Activated T-cell treated with anti-CD3 and anti-CD28 coated beads, Interleukin-2, amount 50 U/mL, for 4 hours (primary cell): ENCODE results near the gene EFCAB6. TPM values are rescaled to one million over a fixed set of nuclear protein-coding genes. Genes with fewer than 3 reads are reported as not detected.

Experiments used
- ATAC-seq, 2 donors: fragments of 200-7000 bp; cut with Tn5 transposase; one replicate each; pipeline ENCODE4 v1.10.0; 2021
- DNase-seq: peaks from one replicate; pipeline ENCODE4 v3.0.0-alpha.2; 2020
- H3K27me3 Mint-ChIP-seq: one replicate; pipeline ENCODE4 v1.8.0; 2021; ENCODE audit warnings: low read depth, mixed read lengths
- H3K36me3 Mint-ChIP-seq: one replicate; pipeline ENCODE4 v1.8.0; 2022; ENCODE audit warnings: mixed read lengths; ENCODE audit not compliant: insufficient read depth
- H3K4me1 Mint-ChIP-seq: one replicate; pipeline ENCODE4 v1.8.0; 2021; ENCODE audit warnings: low read depth, mixed read lengths
- H3K4me3 Mint-ChIP-seq: one replicate; pipeline ENCODE4 v1.8.0; 2021; ENCODE audit warnings: mild to moderate bottlenecking, moderate library complexity, mixed read lengths
- H3K9me3 Mint-ChIP-seq: one replicate; pipeline ENCODE4 v1.8.0; 2021; ENCODE audit warnings: mixed read lengths
- total RNA-seq, 3 donors: library from RNA; stranded (reverse); gene quantifications; one replicate each; pipeline ENCODE4 v1.2.1, GENCODE V29; 2021

EFCAB6 gene
- total RNA-seq, 3 donors from 2014 or later: 0.18 to 0.24 (median 0.18) TPM

DNA sequence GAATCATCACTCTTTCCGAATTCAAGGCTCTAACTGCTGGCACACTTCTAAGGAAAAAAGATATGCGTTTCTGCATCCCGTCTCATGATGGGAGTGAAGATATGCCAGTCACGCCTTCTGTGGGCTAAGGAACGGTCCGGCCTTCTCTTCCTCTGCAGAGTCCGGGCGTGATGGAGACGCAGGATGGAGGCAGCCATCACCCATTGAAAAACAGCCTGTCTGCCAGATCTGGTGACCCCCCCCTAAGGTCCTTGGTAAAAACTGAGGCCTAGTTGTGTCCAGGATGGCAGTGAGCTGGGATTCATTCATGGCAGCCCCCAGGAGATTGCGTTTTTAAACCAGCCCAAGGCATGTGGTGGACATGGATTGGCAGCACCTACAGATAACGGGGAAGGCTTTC lies 6.9 kb upstream of the EFCAB6 start:
- Mint-ChIP-seq H3K36me3 (peaks cover 5% of the 10 kb centered on the region), H3K4me1 (peaks cover 2% of the 10 kb centered on the region), H3K9me3 (no peaks in the 10 kb centered on the region), H3K27me3 (peaks cover 24% of the 10 kb centered on the region), H3K4me3 (no peak overlapping the region)
- no peak for DNase-seq
- no peak for ATAC-seq

DNA sequence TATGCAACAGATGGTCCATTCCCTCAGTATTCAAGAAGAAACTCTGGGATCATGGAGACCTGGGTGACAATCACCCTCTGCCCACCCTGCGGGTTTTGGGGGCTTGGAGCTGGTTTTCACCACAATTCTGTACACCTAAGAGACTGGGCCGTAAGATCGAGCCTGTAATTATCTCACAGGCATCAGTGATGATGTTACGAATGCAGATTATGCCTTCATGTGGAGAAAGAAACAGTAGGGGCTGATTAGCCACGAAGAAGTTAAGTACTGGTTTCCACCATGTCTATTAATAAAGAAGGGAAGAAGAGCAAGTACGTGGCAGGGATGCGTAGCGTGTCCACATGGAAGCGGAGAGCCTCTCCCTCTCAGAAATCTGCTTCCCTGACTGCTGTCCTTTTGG lies 5.3 kb upstream of the EFCAB6 start:
- no peak for DNase-seq
- Mint-ChIP-seq H3K4me3 (no peak overlapping the region), H3K36me3 (peaks cover 5% of the 10 kb centered on the region), H3K27me3 (peaks cover 16% of the 10 kb centered on the region), H3K9me3 (no peaks in the 10 kb centered on the region), H3K4me1 (peaks cover 14% of the 10 kb centered on the region)
- no peak for ATAC-seq

DNA sequence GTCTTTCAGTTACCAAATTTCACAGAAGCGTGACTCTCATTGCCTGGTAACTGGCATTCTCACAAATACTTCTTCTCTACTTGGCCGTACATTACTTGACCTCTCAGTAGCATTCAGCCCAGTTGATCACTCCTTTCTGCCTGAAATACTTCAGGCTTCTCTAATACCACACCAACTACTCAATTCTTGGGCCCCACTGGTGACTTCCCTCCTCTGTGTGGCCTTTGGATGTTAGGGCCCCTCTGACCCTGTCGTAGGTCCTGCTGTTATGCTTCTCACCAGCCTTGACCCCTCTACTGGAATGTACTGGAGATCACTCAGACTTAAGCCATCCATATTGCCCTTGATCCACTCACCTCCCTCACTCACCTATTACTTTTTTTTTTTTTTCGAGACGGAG lies 2.2 kb upstream of the EFCAB6 start:
- Mint-ChIP-seq H3K27me3 (no peaks in the 10 kb centered on the region), H3K4me3 (peak overlapping the region; percentile 37), H3K4me1 (peaks cover 21% of the 10 kb centered on the region), H3K9me3 (no peaks in the 10 kb centered on the region), H3K36me3 (peaks cover 5% of the 10 kb centered on the region)
- no peak for ATAC-seq
- no peak for DNase-seq

DNA sequence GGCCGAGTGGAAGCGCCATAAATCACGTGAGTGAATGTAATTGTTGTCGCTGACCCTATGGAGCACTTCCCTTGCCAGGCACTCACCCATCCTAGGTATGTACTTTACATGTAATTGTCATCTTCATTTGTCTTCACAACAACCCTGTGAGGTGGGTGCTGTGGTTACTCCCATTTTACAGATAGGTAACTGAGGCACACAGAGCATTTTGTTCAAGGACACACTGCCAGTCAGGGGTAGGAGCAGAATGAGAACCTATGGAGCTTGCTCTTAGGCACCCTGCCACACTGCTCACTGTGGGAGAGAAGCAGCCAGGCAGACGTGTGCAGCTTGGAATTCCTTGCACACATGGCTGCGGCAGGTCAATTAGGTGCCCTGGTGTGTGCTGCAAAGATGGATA lies 785 bp upstream of the EFCAB6 start:
- DNase-seq (no peak), ATAC-seq (no peak)
- Mint-ChIP-seq H3K27me3 (no peaks in the 10 kb centered on the region), H3K4me1 (peaks cover 21% of the 10 kb centered on the region), H3K4me3 (peak overlapping the region; percentile 95), H3K9me3 (no peaks in the 10 kb centered on the region), H3K36me3 (peaks cover 5% of the 10 kb centered on the region)

DNA sequence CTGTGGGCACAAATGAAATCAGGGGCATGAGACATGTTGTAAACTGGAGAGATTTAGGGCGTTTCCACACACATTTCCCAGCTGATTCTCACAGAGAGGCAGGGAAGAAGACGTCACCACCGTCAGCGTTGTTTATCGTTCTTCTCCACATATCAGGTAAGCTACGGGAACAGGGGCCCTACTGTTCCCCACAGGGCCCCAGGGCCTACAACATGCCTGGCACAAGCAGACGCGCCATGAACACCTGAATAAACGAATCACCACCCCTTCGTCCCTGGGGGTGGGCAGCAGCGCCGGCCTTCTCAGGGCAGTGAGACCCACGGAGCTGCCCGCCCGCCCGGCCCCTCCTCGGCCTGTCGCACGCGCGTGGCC lies 342 bp downstream of the EFCAB6 start:
- H3K27me3 Mint-ChIP-seq: no peaks in the 10 kb centered on the region
- H3K9me3 Mint-ChIP-seq: no peaks in the 10 kb centered on the region
- ATAC-seq (peak in 1 of 2 donors; percentile 25), DNase-seq (no peak)
- peaks cover 21% of the 10 kb centered on the region for H3K4me1 Mint-ChIP-seq
- peak overlapping the region; percentile 95 for H3K4me3 Mint-ChIP-seq
- peaks cover 5% of the 10 kb centered on the region for H3K36me3 Mint-ChIP-seq

DNA sequence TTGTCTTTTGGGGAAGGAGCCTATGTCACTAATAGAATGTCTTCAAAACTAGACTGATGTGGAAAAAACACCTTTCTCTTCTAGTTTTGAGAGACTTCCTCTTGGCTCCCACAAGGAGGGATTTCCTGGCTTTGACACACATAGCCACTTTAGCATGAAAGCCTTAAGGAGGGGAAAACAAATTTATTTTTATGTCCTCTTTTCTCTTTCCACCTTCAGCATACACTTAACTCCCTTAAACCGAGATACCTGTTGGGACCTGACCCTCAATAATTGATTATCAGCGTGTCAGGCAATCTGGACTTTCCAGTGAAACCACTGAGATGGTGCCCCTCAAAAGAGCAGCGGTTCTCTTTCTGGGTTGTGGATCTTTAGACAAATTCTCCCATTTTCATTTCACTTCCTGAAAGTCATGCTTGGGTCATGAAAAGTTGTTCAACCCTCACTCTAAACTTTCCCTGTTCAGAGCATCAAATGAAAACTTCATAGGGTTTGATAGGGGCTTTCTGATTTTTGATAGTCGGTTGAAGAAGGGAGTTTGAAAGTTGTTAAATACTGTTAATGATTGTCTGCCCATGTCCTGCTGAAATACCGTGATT lies 9.1 kb downstream of the EFCAB6 start:
- no peak for DNase-seq
- Mint-ChIP-seq H3K4me3 (no peak overlapping the region), H3K36me3 (peaks cover 4% of the 10 kb centered on the region), H3K4me1 (no peaks in the 10 kb centered on the region), H3K9me3 (peaks cover 24% of the 10 kb centered on the region), H3K27me3 (peaks cover 32% of the 10 kb centered on the region)
- no peak for ATAC-seq

DNA sequence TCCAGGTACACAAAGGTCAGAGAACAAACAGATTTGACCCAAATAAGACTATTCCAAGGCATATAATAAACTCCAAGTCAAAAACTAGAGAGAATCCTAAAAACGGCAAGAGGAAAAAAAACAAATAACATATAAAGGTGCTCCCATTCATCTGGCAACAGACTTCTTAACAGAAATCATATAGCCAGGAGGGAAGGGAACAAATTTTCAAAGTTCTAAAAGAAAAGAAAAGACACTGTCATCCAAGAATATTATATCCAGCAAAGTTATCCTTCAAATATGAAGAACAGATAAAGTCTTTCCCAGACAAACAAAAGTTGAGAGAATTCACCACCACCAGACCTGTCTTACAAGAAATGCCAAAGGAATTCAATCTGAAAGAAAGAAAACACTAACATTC lies 11.1 kb downstream of the EFCAB6 start:
- DNase-seq (no peak), ATAC-seq (no peak)
- Mint-ChIP-seq H3K4me3 (no peak overlapping the region), H3K9me3 (peaks cover 24% of the 10 kb centered on the region), H3K27me3 (peaks cover 41% of the 10 kb centered on the region), H3K36me3 (peaks cover 4% of the 10 kb centered on the region), H3K4me1 (no peaks in the 10 kb centered on the region)

DNA sequence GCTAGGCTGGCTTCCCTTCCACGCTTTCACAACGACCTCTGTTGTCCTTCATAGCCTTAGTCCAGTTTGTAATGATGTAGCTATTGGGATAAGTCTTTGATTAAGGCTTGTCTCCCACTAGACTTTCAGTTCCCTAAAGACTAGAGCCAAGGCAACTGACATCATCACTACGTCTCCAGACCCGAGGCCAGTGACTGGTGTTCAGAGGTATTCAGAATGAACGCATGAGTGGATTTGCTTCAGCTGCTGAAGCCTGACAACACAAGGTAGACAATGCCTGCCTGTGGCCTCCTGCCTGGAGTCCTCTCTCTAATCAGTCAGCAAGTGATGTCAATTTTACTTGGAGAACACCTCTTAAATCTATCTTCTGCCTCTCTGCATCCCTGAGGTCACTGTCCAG lies 13.6 kb downstream of the EFCAB6 start:
- DNase-seq (no peak), ATAC-seq (no peak)
- H3K4me1 Mint-ChIP-seq: no peaks in the 10 kb centered on the region
- peaks cover 41% of the 10 kb centered on the region for H3K27me3 Mint-ChIP-seq
- no peak overlapping the region for H3K4me3 Mint-ChIP-seq
- H3K36me3 Mint-ChIP-seq: peaks cover 4% of the 10 kb centered on the region
- H3K9me3 Mint-ChIP-seq: peaks cover 24% of the 10 kb centered on the region

DNA sequence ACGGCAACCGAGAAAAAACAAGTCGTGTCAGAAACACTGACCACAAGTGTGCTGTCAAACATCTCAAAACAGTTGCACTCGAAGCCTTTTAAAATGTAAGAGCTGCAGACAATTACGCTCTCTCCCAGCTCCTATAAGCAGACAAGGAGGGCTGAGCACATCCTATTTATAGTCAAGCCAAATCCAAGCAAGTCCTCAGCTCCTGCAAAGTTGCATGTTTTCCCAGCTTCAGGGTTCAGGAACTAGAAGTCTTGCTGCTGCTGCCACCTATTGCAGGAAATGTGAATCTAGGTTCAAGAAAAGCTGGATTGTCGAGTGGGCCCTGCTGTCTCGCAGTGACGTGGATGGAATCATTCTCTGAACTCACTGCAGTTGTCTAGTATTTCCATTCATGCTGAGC lies 15.5 kb downstream of the EFCAB6 start:
- Mint-ChIP-seq H3K27me3 (peaks cover 31% of the 10 kb centered on the region), H3K4me1 (no peaks in the 10 kb centered on the region), H3K36me3 (peaks cover 4% of the 10 kb centered on the region), H3K9me3 (peaks cover 20% of the 10 kb centered on the region), H3K4me3 (no peak overlapping the region)
- no peak for DNase-seq
- no peak for ATAC-seq

DNA sequence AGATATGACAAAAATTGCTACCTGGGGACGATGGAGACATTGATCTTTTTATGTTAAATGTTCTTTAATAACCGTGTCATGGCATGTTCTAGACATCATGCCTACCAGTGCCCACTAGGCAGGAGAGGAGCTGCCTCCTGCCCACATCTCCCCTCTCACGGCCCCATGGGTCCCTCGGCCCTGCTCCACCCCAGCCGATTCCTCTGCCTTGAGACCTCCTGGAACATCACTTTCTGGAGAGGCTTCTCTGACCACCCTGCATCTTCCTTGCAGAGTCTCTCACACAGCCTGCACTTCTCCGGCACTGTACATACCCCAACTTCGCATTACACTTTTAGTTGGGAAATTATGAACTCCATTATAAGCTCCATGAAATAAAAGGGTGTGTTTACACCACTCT lies 16.8 kb downstream of the EFCAB6 start:
- H3K4me3 Mint-ChIP-seq: no peak overlapping the region
- H3K36me3 Mint-ChIP-seq: no peaks in the 10 kb centered on the region
- H3K9me3 Mint-ChIP-seq: peaks cover 8% of the 10 kb centered on the region
- no peaks in the 10 kb centered on the region for H3K4me1 Mint-ChIP-seq
- ATAC-seq (no peak), DNase-seq (no peak)
- peaks cover 20% of the 10 kb centered on the region for H3K27me3 Mint-ChIP-seq

DNA sequence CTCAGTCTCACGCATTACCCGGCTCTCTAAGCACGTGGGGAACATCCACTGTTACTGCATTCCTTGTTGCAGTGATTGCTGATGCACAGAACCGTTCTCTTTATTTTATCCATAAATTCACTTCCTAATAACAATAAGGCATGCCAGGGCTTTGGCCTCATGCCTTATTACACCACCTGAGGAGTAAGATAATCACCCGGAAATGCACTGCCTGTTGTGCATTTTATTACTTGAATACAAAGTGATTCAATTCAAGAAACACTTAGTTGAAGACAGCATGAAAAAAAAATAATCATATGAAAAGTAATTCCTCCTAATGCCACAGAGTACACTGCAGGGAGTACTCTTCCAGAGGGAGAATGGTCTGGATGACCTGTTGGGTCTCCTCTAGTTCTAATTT lies 19.2 kb downstream of the EFCAB6 start:
- H3K4me1 Mint-ChIP-seq: no peaks in the 10 kb centered on the region
- H3K27me3 Mint-ChIP-seq: peaks cover 15% of the 10 kb centered on the region
- H3K36me3 Mint-ChIP-seq: no peaks in the 10 kb centered on the region
- no peak overlapping the region for H3K4me3 Mint-ChIP-seq
- H3K9me3 Mint-ChIP-seq: no peaks in the 10 kb centered on the region
- ATAC-seq (no peak), DNase-seq (no peak)

DNA sequence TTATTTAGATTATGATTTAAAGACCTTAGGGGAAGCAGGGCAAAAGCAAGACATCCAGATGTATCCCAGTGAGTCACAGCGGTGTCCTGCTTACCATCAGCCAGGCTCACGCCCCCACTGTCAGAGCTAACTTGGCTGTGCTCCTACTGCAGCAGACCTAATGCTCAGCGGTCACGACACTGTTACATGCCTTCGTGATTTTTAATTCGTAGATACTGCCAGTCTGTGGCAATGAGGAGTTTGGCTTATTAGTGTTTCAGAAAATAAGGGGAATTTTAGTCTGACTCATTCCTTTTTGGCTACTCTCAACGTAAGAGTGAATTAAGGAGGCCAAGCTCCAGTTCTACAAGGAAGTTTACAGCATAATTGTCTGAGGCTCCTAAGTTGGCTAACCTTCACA lies 22.7 kb downstream of the EFCAB6 start:
- no peaks in the 10 kb centered on the region for H3K4me1 Mint-ChIP-seq
- H3K4me3 Mint-ChIP-seq: no peak overlapping the region
- no peak for ATAC-seq
- no peaks in the 10 kb centered on the region for H3K36me3 Mint-ChIP-seq
- no peak for DNase-seq
- H3K27me3 Mint-ChIP-seq: peaks cover 5% of the 10 kb centered on the region
- no peaks in the 10 kb centered on the region for H3K9me3 Mint-ChIP-seq

DNA sequence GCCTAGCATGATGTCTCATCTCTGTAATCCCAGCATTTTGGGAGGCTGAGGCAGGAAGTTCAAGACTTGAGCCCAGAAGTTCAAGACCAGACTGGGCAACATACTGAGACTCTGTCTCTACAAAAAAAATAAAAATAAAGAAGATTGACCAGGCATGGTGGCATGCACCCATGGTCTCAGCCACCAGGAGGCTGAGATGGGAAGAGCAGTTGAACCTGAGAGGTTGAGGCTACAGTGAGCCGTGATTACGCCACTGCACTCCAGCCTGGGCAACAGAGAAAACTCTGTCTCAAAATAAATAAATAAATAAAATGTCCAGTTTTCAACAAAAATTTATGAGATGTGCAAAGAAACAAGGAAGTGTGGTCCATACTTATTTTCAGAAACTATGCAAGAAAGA lies 28.3 kb downstream of the EFCAB6 start:
- ATAC-seq (no peak), DNase-seq (no peak)
- H3K27me3 Mint-ChIP-seq: peaks cover 12% of the 10 kb centered on the region
- no peaks in the 10 kb centered on the region for H3K9me3 Mint-ChIP-seq
- no peaks in the 10 kb centered on the region for H3K4me1 Mint-ChIP-seq
- H3K36me3 Mint-ChIP-seq: no peaks in the 10 kb centered on the region
- H3K4me3 Mint-ChIP-seq: no peak overlapping the region

DNA sequence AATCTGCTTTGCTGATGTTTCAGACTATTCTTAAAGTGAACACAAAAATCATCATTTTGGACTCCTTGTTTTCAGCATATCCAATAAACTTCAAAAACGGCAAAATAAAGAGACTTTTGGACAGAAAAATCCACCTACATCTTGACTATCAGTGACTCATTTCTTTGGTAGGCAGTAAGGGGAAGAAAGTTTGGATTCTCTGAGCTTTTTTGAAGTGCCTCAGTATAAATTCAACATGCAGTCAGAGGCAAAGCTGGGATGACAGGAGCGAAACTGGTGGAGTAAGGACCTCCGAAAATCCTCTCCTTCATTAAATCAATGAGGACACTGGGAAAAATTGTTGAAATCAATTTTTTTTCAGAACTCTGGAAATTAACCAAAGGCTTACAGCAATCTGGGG lies 29.7 kb downstream of the EFCAB6 start:
- Mint-ChIP-seq H3K9me3 (no peaks in the 10 kb centered on the region), H3K27me3 (peaks cover 9% of the 10 kb centered on the region), H3K36me3 (no peaks in the 10 kb centered on the region), H3K4me1 (no peaks in the 10 kb centered on the region), H3K4me3 (no peak overlapping the region)
- DNase-seq (no peak), ATAC-seq (no peak)

DNA sequence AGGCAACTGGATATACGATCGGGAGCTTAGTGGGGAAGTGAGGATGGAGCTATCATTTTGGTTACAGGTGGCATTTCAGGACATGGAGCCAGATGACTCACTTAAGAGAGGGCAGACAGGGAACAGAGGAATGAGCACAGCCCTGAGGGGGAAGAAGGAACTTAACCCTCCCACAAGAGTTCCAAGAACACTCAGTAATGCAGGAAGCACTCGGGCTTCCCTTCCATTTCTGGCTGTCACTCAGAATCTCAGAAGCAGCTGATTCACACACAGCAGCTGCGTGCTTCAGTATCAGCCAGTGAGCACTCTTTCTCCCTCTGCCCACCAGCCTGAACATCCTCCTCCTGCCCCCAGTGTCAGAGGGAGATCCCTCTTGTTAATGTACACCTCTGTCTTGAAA lies 34.8 kb downstream of the EFCAB6 start:
- H3K36me3 Mint-ChIP-seq: no peaks in the 10 kb centered on the region
- ATAC-seq: no peak
- no peak for DNase-seq
- H3K4me3 Mint-ChIP-seq: no peak overlapping the region
- H3K9me3 Mint-ChIP-seq: no peaks in the 10 kb centered on the region
- H3K4me1 Mint-ChIP-seq: no peaks in the 10 kb centered on the region
- H3K27me3 Mint-ChIP-seq: peaks cover 13% of the 10 kb centered on the region
